Heart right ventricle (tissue), 16 donors: ENCODE data around the gene TRRAP. TPM values are rescaled to one million over a fixed set of nuclear protein-coding genes. Genes with fewer than 3 reads are reported as not detected.

Experiments used
- ATAC-seq, 8 donors: fragments of 200-7000 bp; cut with Tn5 transposase; one replicate each; pipeline ENCODE4 v1.9.1; 2020; ENCODE audit warnings: mild to moderate bottlenecking in 8 of 8, moderate library complexity in 8 of 8, moderate number of reproducible peaks in 1 of 8
- DNase-seq, 2 donors: peaks; one replicate each; pipeline ENCODE4 v3.0.0-alpha.2; 2020
- H3K27ac ChIP-seq, 10 donors: fragments of 200-600 bp; sonication (generic) in 2 of 10; one replicate each; pipeline versions ENCODE4 v1.5.0 to v1.8.0; 2020 to 2022; ENCODE audit warnings: mild to moderate bottlenecking in 3 of 10
- H3K27me3 ChIP-seq, 7 donors: fragments of 200-600 bp; one replicate each; pipeline ENCODE4 v1.8.0; 2021 to 2022; ENCODE audit warnings: mild to moderate bottlenecking in 2 of 7
- H3K36me3 ChIP-seq, 9 donors: fragments of 200-600 bp; sonication (generic) in 1 of 9; one replicate each; pipeline versions ENCODE4 v1.5.0 to v1.8.0; 2020 to 2022; ENCODE audit warnings: mild to moderate bottlenecking in 2 of 9
- H3K4me1 ChIP-seq, 9 donors: fragments of 200-600 bp; sonication (generic) in 1 of 9; one replicate each; pipeline versions ENCODE4 v1.5.0 to v1.8.0; 2020 to 2022; ENCODE audit warnings: mild to moderate bottlenecking in 4 of 9
- H3K4me3 ChIP-seq, 10 donors: fragments of 200-600 bp; sonication (generic) in 2 of 10; one replicate each; pipeline versions ENCODE4 v1.5.0 to v1.8.0; 2020 to 2022; ENCODE audit warnings: mild to moderate bottlenecking in 7 of 10, moderate library complexity in 2 of 10
- H3K9me3 ChIP-seq, 11 donors: fragments of 200-600 bp in 10 of 11; sonication (generic) in 2 of 11; one replicate each; pipeline versions ENCODE4 v1.5.0 to v1.8.0; 2013 to 2022; ENCODE audit warnings: mild to moderate bottlenecking in 2 of 11, control low read depth in 1 of 11, moderate library complexity in 1 of 11
- CTCF ChIP-seq, 9 donors: fragments of 200-600 bp; sonication (generic) in 2 of 9; IDR thresholded peaks; one replicate each; pipeline versions ENCODE4 v1.5.0 to v1.8.0; 2021 to 2022; ENCODE audit warnings: antibody characterized with exemption in 9 of 9, mild to moderate bottlenecking in 5 of 9, moderate library complexity in 1 of 9
- WGBS, 2 donors: extraction: QIAGEN DNeasy Blood & Tissue Kit; methylation state at CpG; one replicate each; pipeline ENCODE4 v1.1.7; 2013; ENCODE audit warnings: inconsistent platforms in 1 of 2; 5-methylcytosine and 5-hydroxymethylcytosine counted together
- intact Hi-C, 10 donors: fragments of 100-400 bp; cut with DNase I; formaldehyde crosslinking; loops; one replicate each; pipeline versions ENCODE4 v1.11.1 to v1.14.2; 2022
- polyA plus RNA-seq, 2 donors: library from polyadenylated mRNA; stranded (reverse); fragments of 200-250 nt; gene quantifications; one replicate each; pipeline ENCODE4 v1.2.3, GENCODE V29; 2013
- total RNA-seq, 10 donors: library from RNA; stranded (reverse); fragmentation: NEBNext Ultra II Directional in 3 of 10; extraction: Animal tissue kit (Norgen Biotek cat#: 25700) in 3 of 10; gene quantifications; one replicate each; pipeline versions ENCODE4 v1.2.1 to v1.2.4, GENCODE V29; 2021 to 2023
- donor health status: Arrhythmogenic right ventricular cardiomyopathy.
- donor health status: ischemic (EF 13 %, LVEDD 7.1; RV severe dilation, severe dysfunction).
- donor health status: healthy with polysubstance abuse.
- donor health status: DM: no; HTN: yes; CAD: no.
- donor health status: DM: no; HTN: no; CAD: no.
- donor health status: ischemic (EF 25% LVEDD 6.9; RV normal size, moderate dysfunction).
- donor health status: ischemic (EF 25% LVEDD 5.7; RV mildly dilated, moderate dysfunction).
- donor health status: healthy.
- donor health status: DM: yes; HTN: yes; CAD: no.
- donor health status: Ischemic cardiomyopathy.
- donor health status: ischemic (EF 35%, LVEDD 5.7; RV mildly dilated, moderate dysfunction).
- donor health status: nonischemic (EF 11% LVEDD 7.7; RV severe dilation, severe dysfunction).
- donor health status: DM: yes; HTN: yes; CAD: no.
- donor health status: PGD.
- donor health status: ischemic (EF 29% LVEDD 5.4; RV normal size, mild dysfunction).
- donor health status: nonischemic (EF 23%, LVEDD 6.1; RV moderate dilation, normal function).

Gene TRRAP
- total and polyA plus RNA-seq, 12 donors, result 4.8 to 25.1 (median 21.3) TPM

- no peaks in the 10 kb centered on the region for H3K9me3 ChIP-seq
- no peak for DNase-seq
- TF ChIP-seq CTCF (IDR thresholded peaks at IDR 0.05), result no peak
- ATAC-seq, result no peak
- H3K4me1 ChIP-seq, result peaks cover 0 to 4% (median 0%) of the 10 kb centered on the region in 9 donors
- 83 to 88% methylated on average over 2 of the region's 2 CpGs for WGBS, 2 donors
- H3K27me3 ChIP-seq, result peaks cover 0 to 7% (median 0%) of the 10 kb centered on the region in 7 donors
- no peaks in the 10 kb centered on the region for H3K36me3 ChIP-seq
- H3K27ac ChIP-seq, result no peak overlapping the region
- intact Hi-C loops, result loop anchor here in 1 of 10 donors (5.0 kb wide), 1 partner anchor 76 kb away; no protein-coding TSS in a partner anchor
- no peak overlapping the region for H3K4me3 ChIP-seq
Measured at GRCh38 chr7:98833022-98833421, 45.3 kb upstream of the TRRAP start.

- peaks cover 0 to 9% (median 2%) of the 10 kb centered on the region in 7 donors for H3K27me3 ChIP-seq
- no peaks in the 10 kb centered on the region for H3K36me3 ChIP-seq
- peaks cover 0 to 4% (median 0%) of the 10 kb centered on the region in 9 donors for H3K4me1 ChIP-seq
- H3K27ac ChIP-seq, result no peak overlapping the region
- H3K9me3 ChIP-seq, result no peaks in the 10 kb centered on the region
- intact Hi-C loops, result loop anchor here in 3 of 10 donors (5.0 kb wide), 1 partner anchor 78 kb away; no protein-coding TSS in a partner anchor
- ATAC-seq (no peak), DNase-seq (no peak)
- no peak for TF ChIP-seq CTCF (IDR thresholded peaks at IDR 0.05)
- 72 to 76% methylated on average over 8 of the region's 8 CpGs for whole genome bisulfite sequencing, 2 donors
- no peak overlapping the region for H3K4me3 ChIP-seq
Measured at GRCh38 chr7:98834949-98835348, 43.4 kb upstream of the TRRAP start.

- no peak overlapping the region for H3K4me3 ChIP-seq
- WGBS, 2 donors, result 34 to 36% methylated on average over 10 of the region's 10 CpGs
- ATAC-seq (peak in 4 of 8 donors; percentile 48 to 60 (median 60)), DNase-seq (peak in 1 of 2 donors; percentile 25)
- H3K27me3 ChIP-seq, result peaks cover 0 to 17% (median 2%) of the 10 kb centered on the region in 7 donors
- intact Hi-C loops, result loop anchor here in 5 of 10 donors (1.0 to 5.0 kb wide), 3 partner anchors 80 to 82 kb away; no protein-coding TSS in a partner anchor
- H3K36me3 ChIP-seq, result no peaks in the 10 kb centered on the region
- TF ChIP-seq CTCF (IDR thresholded peaks at IDR 0.05), result peak; percentile 21 to 65 (median 57)
- H3K4me1 ChIP-seq, result peaks cover 0 to 6% (median 0%) of the 10 kb centered on the region in 9 donors
- H3K27ac ChIP-seq, result no peak overlapping the region
- H3K9me3 ChIP-seq, result no peaks in the 10 kb centered on the region
Measured at GRCh38 chr7:98836811-98837629, 41.3 kb upstream of the TRRAP start.

GRCh38 chr7:98837630-98837972 is 40.7 kb upstream of the TRRAP start:
- DNase-seq (no peak), ATAC-seq (no peak)
- Histone ChIP-seq H3K27me3 (peaks cover 0 to 17% (median 2%) of the 10 kb centered on the region in 7 donors), H3K36me3 (no peaks in the 10 kb centered on the region), H3K4me1 (peaks cover 0 to 6% (median 0%) of the 10 kb centered on the region in 9 donors), H3K4me3 (no peak overlapping the region), H3K27ac (no peak overlapping the region), H3K9me3 (no peaks in the 10 kb centered on the region)
- intact Hi-C loops, result loop anchor here in 4 of 10 donors (2.0 to 5.0 kb wide), 2 partner anchors 80 to 83 kb away; no protein-coding TSS in a partner anchor
- 77 to 81% methylated on average over 5 of the region's 5 CpGs for WGBS, 2 donors
- no peak for TF ChIP-seq CTCF (IDR thresholded peaks at IDR 0.05)
